K562 (cell line): Measurements from ENCODE around the gene DPP4. TPM values are rescaled to one million over a fixed set of nuclear protein-coding genes. Genes with fewer than 3 reads are reported as not detected.

ENCODE experiments used
- CBX8 ChIP-seq: fragments of 200-600 bp; sonication (generic); IDR thresholded peaks from 2 replicates; pipeline ENCODE4 v1.6.1; 2012; ENCODE audit warnings: borderline replicate concordance, mixed run types, low read depth, mild to moderate bottlenecking, moderate library complexity, mixed read lengths, low read length, control low read depth, inconsistent platforms; ENCODE audit not compliant: poor library complexity, severe bottlenecking; ENCODE audit errors: extremely low read depth
- CHD7 ChIP-seq: fragments of 200-600 bp; sonication (generic); IDR thresholded peaks from one replicate; pipeline ENCODE4 v1.6.1; 2012; ENCODE audit warnings: mild to moderate bottlenecking, low read depth, low read length, inconsistent platforms
- FOXA3 ChIP-seq, 2 experiments: fragments of 450-650 bp in 1 of 2; sonication (generic) in 1 of 2; formaldehyde crosslinking; IDR thresholded peaks in 1 of 2; conservative IDR thresholded peaks in 1 of 2; 2 replicates each; pipeline versions ENCODE4 v1.4.0 to v1.8.0; 2020 to 2022; ENCODE audit warnings: mild to moderate bottlenecking in 2 of 2, missing genetic modification reagents in 1 of 2
- MCM7 ChIP-seq, 2 experiments: fragments of 450-650 bp; IDR thresholded peaks; 2 replicates each; pipeline ENCODE4 v1.6.1; 2016 to 2018
- polyA plus RNA-seq, 8 experiments: library from polyadenylated mRNA; depleted of rRNA in 4 of 8; stranded (reverse) in 5 of 8; unstranded in 3 of 8; fragments of >200 nt; fragmentation: Nextera tagmentation in 2 of 8; fragmentation: Illumina TruSeq in 1 of 8; extraction: Ambion mirVana in 2 of 8; extraction: Trizol in 1 of 8; gene quantifications; 2 replicates each; pipeline versions ENCODE4 v1.2.1 to v1.2.3, GENCODE V29; 2011 to 2014; ENCODE audit warnings: inconsistent platforms in 1 of 8, missing spikeins in 1 of 8
- total RNA-seq, 7 experiments: library from RNA; depleted of rRNA in 6 of 7; stranded (reverse); fragments of >200 nt in 6 of 7; fragmentation: Illumina TruSeq in 2 of 7; extraction: Trizol in 2 of 7; gene quantifications; 2 replicates each; pipeline versions ENCODE4 v1.2.1 to v1.2.3, GENCODE V29; 2011 to 2021; ENCODE audit warnings: low replicate concordance in 1 of 7

Gene DPP4
- total and polyA plus RNA-seq, 9 of the 15 experiments (the other 6 are each of a cell fraction or from before 2014, with no cell fraction given): 0.11 TPM; not detected in 8

DNA sequence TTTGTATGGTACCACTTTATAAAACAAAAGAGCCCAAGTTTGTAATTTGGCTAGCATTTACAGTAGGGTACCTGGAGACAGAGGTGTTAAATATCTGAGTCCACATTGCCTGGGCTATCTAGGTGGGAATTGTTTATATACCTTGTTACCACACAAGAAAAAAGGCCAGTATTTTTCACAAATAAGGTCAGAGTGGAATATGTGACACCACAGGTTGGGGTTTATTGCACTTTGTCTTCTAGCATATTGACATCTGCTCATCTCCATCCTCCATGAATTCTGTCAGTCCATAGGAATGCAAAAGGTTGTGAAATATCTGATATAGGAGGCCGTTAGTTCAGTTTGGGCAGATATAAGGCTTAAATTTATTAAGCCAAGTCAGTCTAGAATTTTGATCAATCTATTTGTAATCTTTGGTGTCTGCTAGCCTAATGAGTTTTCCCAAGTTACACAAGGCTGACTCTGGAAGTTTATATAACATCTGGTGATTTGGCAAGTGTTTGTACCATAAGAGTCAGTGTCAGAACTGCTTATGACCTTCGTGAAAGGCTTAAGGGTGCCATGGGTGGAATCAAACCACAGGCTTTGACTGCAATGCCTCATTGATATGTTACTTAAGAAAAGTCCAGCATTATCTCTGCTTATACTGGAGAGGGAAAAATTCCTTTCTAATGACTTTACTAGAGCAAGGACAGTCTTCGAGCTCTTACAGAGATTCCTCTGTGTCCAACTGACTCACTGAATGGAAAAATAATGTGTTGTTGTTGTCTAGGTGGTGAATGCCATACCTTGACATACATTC lies 11.3 kb upstream of the DPP4 start (continued):
- TF ChIP-seq CHD7 (no peak), MCM7 (IDR thresholded peaks at IDR 0.05) (no peak), FOXA3 (CRISPR knock-in tag; conservative IDR thresholded peaks at IDR 0.05 in 1 of 2, IDR thresholded peaks at IDR 0.05 in 1 of 2) (no peak), CBX8 (no peak)
- TF ChIP-seq, all 486 proteins: peak for 0
